Uterus (tissue), 4 donors: Measurements from ENCODE around the gene ZNF524. TPM values are rescaled to one million over a fixed set of nuclear protein-coding genes. Genes with fewer than 3 reads are reported as not detected.

ENCODE experiments used
- DNase-seq, 2 donors: peaks; one replicate each; pipeline ENCODE4 v3.0.0-alpha.2; 2019 to 2020
- H3K27ac ChIP-seq, 2 donors: fragments of 200-600 bp; sonication (generic); 1 replicate in 1 of 2; 2 replicates in 1 of 2; pipeline ENCODE4 v1.5.1; 2016 to 2018
- H3K27me3 ChIP-seq, 2 donors: fragments of 200-600 bp; sonication (generic); one replicate each; pipeline ENCODE4 v1.5.1; 2018 to 2019; ENCODE audit warnings: control low read depth in 1 of 2
- H3K36me3 ChIP-seq, 2 donors: fragments of 200-600 bp; sonication (generic); one replicate each; pipeline ENCODE4 v1.5.1; 2019; ENCODE audit warnings: control low read depth in 1 of 2
- H3K4me1 ChIP-seq, 2 donors: fragments of 200-600 bp; sonication (generic); one replicate each; pipeline ENCODE4 v1.5.1; 2018 to 2019; ENCODE audit warnings: control low read depth in 1 of 2
- H3K4me3 ChIP-seq, 2 donors: fragments of 200-600 bp; sonication (generic); 1 replicate in 1 of 2; 2 replicates in 1 of 2; pipeline ENCODE4 v1.5.1; 2018 to 2019; ENCODE audit warnings: mild to moderate bottlenecking in 1 of 2
- H3K9me3 ChIP-seq, 2 donors: fragments of 200-600 bp; sonication (generic); one replicate each; pipeline ENCODE4 v1.5.1; 2019; ENCODE audit warnings: control low read depth in 1 of 2
- CTCF ChIP-seq, 4 experiments: fragments of 200-600 bp in 2 of 4; fragments of 450-650 bp in 2 of 4; sonication (generic) in 2 of 4; IDR thresholded peaks; one replicate each; pipeline ENCODE4 v1.5.1; 2016 to 2019; ENCODE audit warnings: antibody characterized with exemption in 4 of 4, mild to moderate bottlenecking in 2 of 4, moderate library complexity in 1 of 4
- POLR2A ChIP-seq, 2 donors: fragments of 450-650 bp; IDR thresholded peaks; one replicate each; pipeline ENCODE4 v1.6.1; 2016; ENCODE audit warnings: antibody characterized with exemption in 2 of 2, mild to moderate bottlenecking in 1 of 2, moderate library complexity in 1 of 2
- intact Hi-C: fragments of 100-400 bp; cut with DNase I; formaldehyde crosslinking; loops from one replicate; pipeline ENCODE4 v1.15.1; 2023; ENCODE audit warnings: low total_unique reads
- total RNA-seq, 4 donors: library from RNA; depleted of rRNA in 3 of 4; stranded (reverse); fragments of >200 nt in 3 of 4; gene quantifications; one replicate each; pipeline versions ENCODE4 v1.1.0 to v1.2.4, GENCODE V29; 2014 to 2023
- donor health status: DM: yes; HTN: yes; CAD: no.

ZNF524 gene
- total RNA-seq, 4 donors from 2014 or later, result 5.4 to 20.4 (median 14.6) TPM

- H3K27me3 ChIP-seq, result no peaks in the 10 kb centered on the region
- H3K4me1 ChIP-seq, result peaks cover 0 to 12% of the 10 kb centered on the region in 2 donors
- intact Hi-C loops, result loop anchor here (10.0 kb wide), 1 partner anchor 88 kb away; no protein-coding TSS in a partner anchor
- DNase-seq, result peak in 1 of 2 donors; percentile 31
- H3K36me3 ChIP-seq, result no peaks in the 10 kb centered on the region
- TF ChIP-seq CTCF (IDR thresholded peaks at IDR 0.05) (no peak), POLR2A (IDR thresholded peaks at IDR 0.05) (no peak)
- no peaks in the 10 kb centered on the region for H3K9me3 ChIP-seq
- no peak overlapping the region for H3K27ac ChIP-seq
- H3K4me3 ChIP-seq, result no peak overlapping the region
Observed at GRCh38 chr19:55602104-55603001, 2.3 kb downstream of the ZNF524 start.

GRCh38 chr19:55603115-55603514 is 3.0 kb downstream of the ZNF524 start:
- intact Hi-C loops, result loop anchor here (10.0 kb wide), 1 partner anchor 88 kb away; no protein-coding TSS in a partner anchor
- peaks cover 0 to 12% of the 10 kb centered on the region in 2 donors for H3K4me1 ChIP-seq
- H3K27ac ChIP-seq, result no peak overlapping the region
- H3K9me3 ChIP-seq, result no peaks in the 10 kb centered on the region
- DNase-seq, result no peak
- no peaks in the 10 kb centered on the region for H3K27me3 ChIP-seq
- H3K36me3 ChIP-seq, result no peaks in the 10 kb centered on the region
- no peak overlapping the region for H3K4me3 ChIP-seq
- no peak for TF ChIP-seq POLR2A (IDR thresholded peaks at IDR 0.05)
- TF ChIP-seq CTCF (IDR thresholded peaks at IDR 0.05), result no peak

GRCh38 chr19:55603581-55604292 is 3.6 kb downstream of the ZNF524 start:
- TF ChIP-seq CTCF (IDR thresholded peaks at IDR 0.05) (no peak), POLR2A (IDR thresholded peaks at IDR 0.05) (no peak)
- Histone ChIP-seq H3K27ac (peak overlapping the region; percentile 94 to 98), H3K4me3 (no peak overlapping the region), H3K9me3 (no peaks in the 10 kb centered on the region), H3K27me3 (no peaks in the 10 kb centered on the region), H3K4me1 (peaks cover 0 to 12% of the 10 kb centered on the region in 2 donors), H3K36me3 (no peaks in the 10 kb centered on the region)
- intact Hi-C loops, result loop anchor here (10.0 kb wide), 1 partner anchor 89 kb away; no protein-coding TSS in a partner anchor
- DNase-seq, result no peak

- Histone ChIP-seq H3K4me1 (peaks cover 0 to 12% of the 10 kb centered on the region in 2 donors), H3K27me3 (no peaks in the 10 kb centered on the region), H3K9me3 (no peaks in the 10 kb centered on the region), H3K4me3 (peak overlapping the region; percentile 76 to 87), H3K36me3 (no peaks in the 10 kb centered on the region), H3K27ac (peak overlapping the region; percentile 94 to 98)
- TF ChIP-seq CTCF (IDR thresholded peaks at IDR 0.05), result no peak
- TF ChIP-seq POLR2A (IDR thresholded peaks at IDR 0.05), result peak in 1 of 2 donors; percentile 32
- peak; percentile 98 for DNase-seq
- intact Hi-C loops, result loop anchor here (10.0 kb wide), 1 partner anchor 90 kb away; no protein-coding TSS in a partner anchor
Observed at GRCh38 chr19:55605207-55605636, 5.1 kb downstream of the ZNF524 start.
